Measurements from ENCODE around the gene LRFN2. TPM values are rescaled to one million over a fixed set of nuclear protein-coding genes. Genes with fewer than 3 reads are reported as not detected.

LRFN2 gene
- total RNA-seq, 1 experiment from 2014 or later = not detected

DNA sequence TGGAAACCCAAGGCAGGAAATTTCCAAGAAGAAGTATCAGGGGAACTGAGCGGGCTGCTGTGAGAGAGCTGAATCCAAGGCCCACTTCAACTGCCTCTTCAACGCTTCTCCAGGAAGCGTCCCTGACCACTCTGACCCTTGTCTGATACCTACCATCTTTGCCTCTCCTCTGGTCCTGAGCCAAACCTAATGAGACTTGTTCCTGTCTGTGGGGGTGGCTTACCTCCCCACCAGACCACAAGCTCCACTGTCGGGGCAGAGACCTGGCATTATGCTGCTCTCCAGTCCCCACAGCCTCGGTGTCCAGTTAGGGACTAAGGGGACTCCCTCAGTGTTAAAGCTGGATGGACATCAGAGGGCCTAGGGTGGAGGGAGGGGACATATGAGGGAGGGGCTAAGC, 49.7 kb downstream of the LRFN2 start:
- no peak overlapping the region for H3K4me3 ChIP-seq (ENCODE audit: low read depth, low read length)
- CTCF ChIA-PET = interaction anchor here (0.9 to 1.1 kb wide), 2 partner anchors 50 to 185 kb away, joined by 3 read pairs; partner anchors contain the start of gene LRFN2
- Mint-ChIP-seq H3K4me1 (ENCODE audit: low read depth, unreplicated experiment) (no peaks in the 10 kb centered on the region), H3K9me3 (ENCODE audit: unreplicated experiment) (no peaks in the 10 kb centered on the region), H3K27me3 (ENCODE audit: insufficient read depth, unreplicated experiment) (peaks cover 8% of the 10 kb centered on the region), H3K27ac (ENCODE audit: unreplicated experiment) (no peak overlapping the region), H3K36me3 (ENCODE audit: insufficient read depth, unreplicated experiment) (no peaks in the 10 kb centered on the region), H3K4me3 (ENCODE audit: unreplicated experiment) (no peak overlapping the region)
- POLR2A ChIA-PET = no interaction called here
- H3K27me3 ChIP-seq (replicated peaks; ENCODE audit: control insufficient read depth, insufficient read depth, low read length) = no peaks in the 10 kb centered on the region; the same call in 1 of the 2 replicates
- no peaks in the 10 kb centered on the region for H3K36me3 ChIP-seq (ENCODE audit: control insufficient read depth, insufficient read depth, low read length)
- no peak for DNase-seq
- TF ChIP-seq, protein P1, sequence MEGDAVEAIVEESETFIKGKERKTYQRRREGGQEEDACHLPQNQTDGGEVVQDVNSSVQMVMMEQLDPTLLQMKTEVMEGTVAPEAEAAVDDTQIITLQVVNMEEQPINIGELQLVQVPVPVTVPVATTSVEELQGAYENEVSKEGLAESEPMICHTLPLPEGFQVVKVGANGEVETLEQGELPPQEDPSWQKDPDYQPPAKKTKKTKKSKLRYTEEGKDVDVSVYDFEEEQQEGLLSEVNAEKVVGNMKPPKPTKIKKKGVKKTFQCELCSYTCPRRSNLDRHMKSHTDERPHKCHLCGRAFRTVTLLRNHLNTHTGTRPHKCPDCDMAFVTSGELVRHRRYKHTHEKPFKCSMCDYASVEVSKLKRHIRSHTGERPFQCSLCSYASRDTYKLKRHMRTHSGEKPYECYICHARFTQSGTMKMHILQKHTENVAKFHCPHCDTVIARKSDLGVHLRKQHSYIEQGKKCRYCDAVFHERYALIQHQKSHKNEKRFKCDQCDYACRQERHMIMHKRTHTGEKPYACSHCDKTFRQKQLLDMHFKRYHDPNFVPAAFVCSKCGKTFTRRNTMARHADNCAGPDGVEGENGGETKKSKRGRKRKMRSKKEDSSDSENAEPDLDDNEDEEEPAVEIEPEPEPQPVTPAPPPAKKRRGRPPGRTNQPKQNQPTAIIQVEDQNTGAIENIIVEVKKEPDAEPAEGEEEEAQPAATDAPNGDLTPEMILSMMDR (IDR thresholded peaks at IDR 0.05; ENCODE audit: insufficient read depth in 1 of 2, low read depth in 1 of 2, low read length in 1 of 2, severe bottlenecking in 1 of 2, unreplicated experiment in 1 of 2) = no peak
- no peaks in the 10 kb centered on the region for H3K4me1 ChIP-seq
- BruUV-seq (replicated peaks) = no TSS peak
- no peaks in the 10 kb centered on the region for H3K9me3 ChIP-seq
- intact Hi-C loops (cut with micrococcal nuclease; ENCODE audit: unreplicated experiment) = no loop called here

DNA sequence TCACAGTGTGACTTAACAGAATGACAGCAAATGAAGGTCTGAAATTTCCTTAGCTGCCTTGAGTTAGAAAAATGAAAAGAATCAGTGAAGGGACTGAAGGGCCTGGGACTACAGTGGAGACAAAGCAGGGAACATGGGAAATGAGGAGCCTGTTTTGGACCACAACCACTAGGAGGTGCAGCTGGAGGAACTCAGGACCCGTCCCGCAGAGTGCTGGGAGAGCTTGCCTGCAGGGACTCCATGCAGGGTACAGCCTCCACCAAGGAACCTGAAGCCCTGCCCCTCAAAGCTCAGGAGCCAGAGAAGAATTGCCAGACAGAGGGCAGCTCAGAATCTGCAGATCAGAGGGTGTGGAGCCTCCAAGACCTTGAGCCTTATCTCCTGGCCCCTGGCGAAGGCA, 50.7 kb downstream of the LRFN2 start:
- POLR2A ChIA-PET = no interaction called here
- TF ChIP-seq, protein P1 (IDR thresholded peaks at IDR 0.05; ENCODE audit: insufficient read depth in 1 of 2, low read depth in 1 of 2, low read length in 1 of 2, severe bottlenecking in 1 of 2, unreplicated experiment in 1 of 2) = peak in 1 of 2 experiments; percentile 33
- no peaks in the 10 kb centered on the region for H3K4me1 Mint-ChIP-seq (ENCODE audit: low read depth, unreplicated experiment)
- H3K9me3 ChIP-seq = no peaks in the 10 kb centered on the region
- H3K4me3 ChIP-seq (ENCODE audit: low read depth, low read length) = no peak overlapping the region
- no peaks in the 10 kb centered on the region for H3K4me1 ChIP-seq
- DNase-seq = peak in 1 of 2 experiments; percentile 22
- peaks cover 8% of the 10 kb centered on the region for H3K27me3 Mint-ChIP-seq (ENCODE audit: insufficient read depth, unreplicated experiment)
- no peak overlapping the region for H3K27ac Mint-ChIP-seq (ENCODE audit: unreplicated experiment)
- intact Hi-C loops (cut with micrococcal nuclease; ENCODE audit: unreplicated experiment) = no loop called here
- H3K36me3 Mint-ChIP-seq (ENCODE audit: insufficient read depth, unreplicated experiment) = no peaks in the 10 kb centered on the region
- CTCF ChIA-PET = interaction anchor here (1.1 kb wide), 1 partner anchor 51 kb away, joined by 3 read pairs; the partner anchor contains the start of gene LRFN2
- no peaks in the 10 kb centered on the region for H3K36me3 ChIP-seq (ENCODE audit: control insufficient read depth, insufficient read depth, low read length)
- no peak overlapping the region for H3K4me3 Mint-ChIP-seq (ENCODE audit: unreplicated experiment)
- no peaks in the 10 kb centered on the region; the same call in 1 of the 2 replicates for H3K27me3 ChIP-seq (replicated peaks; ENCODE audit: control insufficient read depth, insufficient read depth, low read length)
- no TSS peak for BruUV-seq (replicated peaks)
- H3K9me3 Mint-ChIP-seq (ENCODE audit: unreplicated experiment) = no peaks in the 10 kb centered on the region

DNA sequence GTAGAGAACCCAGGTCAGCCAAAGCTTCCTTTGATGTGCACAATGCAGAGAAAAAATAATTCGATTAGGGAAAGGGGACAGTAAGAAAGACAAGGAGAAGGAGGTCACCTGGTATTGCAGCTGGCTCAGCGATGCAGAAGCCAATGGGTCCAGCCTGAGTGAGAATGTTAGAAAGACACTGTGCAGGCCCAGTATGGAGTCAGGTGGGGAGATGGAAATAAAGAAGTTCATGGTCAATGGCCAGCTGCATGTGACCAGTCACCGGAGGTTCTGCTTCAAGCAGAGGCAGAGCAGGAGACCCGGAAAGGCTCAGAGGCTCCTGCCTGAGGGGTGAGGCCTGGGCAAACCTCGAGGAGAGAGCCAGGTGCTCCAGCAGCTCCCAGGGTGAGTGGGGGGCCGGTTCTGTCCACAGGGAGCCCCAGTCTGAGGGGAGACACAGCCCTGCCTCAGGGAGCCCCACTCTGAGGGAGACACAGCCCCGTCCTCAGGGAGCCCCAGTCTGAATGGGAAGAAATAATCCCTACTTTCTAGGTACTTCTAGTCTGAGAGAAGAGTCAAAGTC, 51.3 kb downstream of the LRFN2 start:
- no peaks in the 10 kb centered on the region for H3K36me3 ChIP-seq (ENCODE audit: control insufficient read depth, insufficient read depth, low read length)
- no peaks in the 10 kb centered on the region for H3K4me1 Mint-ChIP-seq (ENCODE audit: low read depth, unreplicated experiment)

More for the DNA sequence above, 51.3 kb downstream of the LRFN2 start:
- TF ChIP-seq, protein P1 (IDR thresholded peaks at IDR 0.05; ENCODE audit: insufficient read depth in 1 of 2, low read depth in 1 of 2, low read length in 1 of 2, severe bottlenecking in 1 of 2, unreplicated experiment in 1 of 2) = no peak
- ChIA-PET POLR2A (no interaction called here), CTCF (no interaction called here)
- no TSS peak for BruUV-seq (replicated peaks)
- no peak for DNase-seq
- Mint-ChIP-seq H3K36me3 (ENCODE audit: insufficient read depth, unreplicated experiment) (no peaks in the 10 kb centered on the region), H3K4me3 (ENCODE audit: unreplicated experiment) (no peak overlapping the region), H3K27ac (ENCODE audit: unreplicated experiment) (no peak overlapping the region), H3K9me3 (ENCODE audit: unreplicated experiment) (no peaks in the 10 kb centered on the region), H3K27me3 (ENCODE audit: insufficient read depth, unreplicated experiment) (peaks cover 8% of the 10 kb centered on the region)
- Histone ChIP-seq H3K4me1 (no peaks in the 10 kb centered on the region), H3K27me3 (replicated peaks; ENCODE audit: control insufficient read depth, insufficient read depth, low read length) (no peaks in the 10 kb centered on the region; the same call in 1 of the 2 replicates), H3K9me3 (no peaks in the 10 kb centered on the region), H3K4me3 (ENCODE audit: low read depth, low read length) (no peak overlapping the region)
- intact Hi-C loops (cut with micrococcal nuclease; ENCODE audit: unreplicated experiment) = no loop called here

Data from Caco-2 (cell line).